SU-DHL-6 (cell line): Measurements from ENCODE around the gene TMEM184C.

ENCODE experiments used
- H2AFZ ChIP-seq: fragments of 200-600 bp; sonication (generic); 2 replicates; pipeline ENCODE4 v1.6.1; 2014; ENCODE audit warnings: low read depth, mild to moderate bottlenecking, moderate library complexity, mixed read lengths, antibody characterized with exemption, low read length; ENCODE audit not compliant: severe bottlenecking
- H3F3A ChIP-seq: fragments of 200-600 bp; shearing (Covaris generic); 2 replicates; pipeline ENCODE4 v1.6.0; 2016; ENCODE audit warnings: antibody characterized with exemption, mild to moderate bottlenecking; ENCODE audit not compliant: insufficient read depth
- H3K27ac ChIP-seq: fragments of 200-600 bp; sonication (generic); 2 replicates; pipeline ENCODE4 v1.5.1; 2016; ENCODE audit warnings: low read depth, mild to moderate bottlenecking, low read length, moderate library complexity, mixed read lengths
- H3K27me3 ChIP-seq: fragments of 200-600 bp; sonication (generic), shearing (Covaris generic); 2 replicates; pipeline ENCODE4 v1.6.0; 2014; ENCODE audit warnings: mild to moderate bottlenecking, low read length
- H3K36me3 ChIP-seq: fragments of 200-600 bp; sonication (generic); 2 replicates; pipeline ENCODE4 v1.6.1; 2014; ENCODE audit warnings: mild to moderate bottlenecking, low read length, mixed read lengths
- H3K4me2 ChIP-seq: fragments of 300-600, 200-600 bp; shearing (Covaris generic), sonication (generic); 2 replicates; pipeline ENCODE4 v1.6.0; 2014; ENCODE audit warnings: low read length, low read depth, mild to moderate bottlenecking; ENCODE audit not compliant: poor library complexity, severe bottlenecking
- H3K4me3 ChIP-seq: fragments of 200-600 bp; sonication (generic); 2 replicates; pipeline ENCODE4 v1.5.1; 2014; ENCODE audit warnings: antibody characterized with exemption, low read length, mild to moderate bottlenecking, mixed read lengths; ENCODE audit not compliant: insufficient read depth, poor library complexity, severe bottlenecking
- H3K79me2 ChIP-seq: fragments of 200-600 bp; sonication (generic); 2 replicates; pipeline ENCODE4 v1.6.1; 2014; ENCODE audit warnings: mild to moderate bottlenecking, low read length, moderate library complexity; ENCODE audit not compliant: insufficient read depth
- H3K9ac ChIP-seq: fragments of 200-600 bp; sonication (generic); 2 replicates; pipeline ENCODE4 v1.7.0; 2014; ENCODE audit warnings: mild to moderate bottlenecking, low read length
- H3K9me2 ChIP-seq: fragments of 200-600 bp; sonication (generic); replicated peaks from 2 replicates; pipeline ENCODE4 v1.6.1; 2014; ENCODE audit warnings: low read length; ENCODE audit not compliant: insufficient read depth
- H3K9me3 ChIP-seq: fragments of 200-600 bp; sonication (generic); 2 replicates; pipeline ENCODE4 v1.6.1; 2014; ENCODE audit warnings: low read length, mixed read lengths; ENCODE audit not compliant: insufficient read depth
- H4K20me1 ChIP-seq: fragments of 200-600 bp; sonication (generic); 2 replicates; pipeline ENCODE4 v1.6.1; 2014; ENCODE audit warnings: low read depth, mild to moderate bottlenecking, antibody characterized with exemption, low read length, moderate library complexity, mixed read lengths
- EZH2phosphoT487 ChIP-seq: fragments of 200-600 bp; sonication (generic), shearing (Covaris generic); conservative IDR thresholded peaks from 2 replicates; pipeline ENCODE4 v1.6.1; 2018; ENCODE audit warnings: mild to moderate bottlenecking, antibody characterized with exemption, low read length, moderate library complexity, mixed read lengths
- TF ChIP-seq, protein P1 (sequence below): fragments of 200-600 bp; sonication (generic); IDR thresholded peaks from one replicate; pipeline ENCODE4 v1.5.1; 2017; ENCODE audit warnings: antibody characterized with exemption, mild to moderate bottlenecking, low read length, moderate library complexity; ENCODE audit not compliant: insufficient read depth, poor library complexity, severe bottlenecking

Gene TMEM184C

GRCh38 chr4:147576084-147576483 is 41.1 kb upstream of the TMEM184C start:
- H3K9me2 ChIP-seq, result no peaks in the 10 kb centered on the region

DNA sequence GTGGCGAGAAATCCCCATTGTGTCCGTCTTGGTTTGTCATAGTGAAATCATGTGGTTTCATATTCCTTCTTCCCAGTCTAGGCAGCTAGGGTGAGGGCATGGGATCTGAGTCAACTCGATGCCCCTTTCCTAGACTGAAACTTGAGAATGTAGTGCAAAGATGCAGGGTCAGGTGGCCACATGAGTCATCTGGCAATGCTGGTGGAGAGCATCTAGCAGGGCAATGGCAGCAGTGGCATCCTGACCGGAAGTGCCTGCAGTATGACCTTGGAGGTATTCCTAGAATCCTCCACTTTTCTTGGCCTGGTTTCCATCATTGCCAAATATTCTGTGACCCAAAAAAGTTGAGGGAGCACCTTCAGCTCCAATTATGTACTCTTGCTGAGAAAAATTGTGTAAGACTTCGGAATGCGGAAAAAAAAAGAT is 39.1 kb upstream of the TMEM184C start:
- no peak overlapping the region for H3K27ac ChIP-seq
- no peaks in the 10 kb centered on the region for H4K20me1 ChIP-seq
- H3K4me2 ChIP-seq, result no peak overlapping the region

More at GRCh38 chr4:147576084-147576483, 41.1 kb upstream of the TMEM184C start:
- H3K27ac ChIP-seq, result no peak overlapping the region
- H3K9me3 ChIP-seq, result no peaks in the 10 kb centered on the region
- H3K4me2 ChIP-seq, result no peak overlapping the region
- H3K36me3 ChIP-seq, result no peaks in the 10 kb centered on the region
- no peaks in the 10 kb centered on the region for H3K79me2 ChIP-seq
- no peak overlapping the region for H2AFZ ChIP-seq
- no peak overlapping the region for H3K4me3 ChIP-seq
- no peaks in the 10 kb centered on the region for H3F3A ChIP-seq
- H3K9ac ChIP-seq, result no peak overlapping the region
- H4K20me1 ChIP-seq, result no peaks in the 10 kb centered on the region
- H3K27me3 ChIP-seq, result no peaks in the 10 kb centered on the region
- TF ChIP-seq, protein P1, sequence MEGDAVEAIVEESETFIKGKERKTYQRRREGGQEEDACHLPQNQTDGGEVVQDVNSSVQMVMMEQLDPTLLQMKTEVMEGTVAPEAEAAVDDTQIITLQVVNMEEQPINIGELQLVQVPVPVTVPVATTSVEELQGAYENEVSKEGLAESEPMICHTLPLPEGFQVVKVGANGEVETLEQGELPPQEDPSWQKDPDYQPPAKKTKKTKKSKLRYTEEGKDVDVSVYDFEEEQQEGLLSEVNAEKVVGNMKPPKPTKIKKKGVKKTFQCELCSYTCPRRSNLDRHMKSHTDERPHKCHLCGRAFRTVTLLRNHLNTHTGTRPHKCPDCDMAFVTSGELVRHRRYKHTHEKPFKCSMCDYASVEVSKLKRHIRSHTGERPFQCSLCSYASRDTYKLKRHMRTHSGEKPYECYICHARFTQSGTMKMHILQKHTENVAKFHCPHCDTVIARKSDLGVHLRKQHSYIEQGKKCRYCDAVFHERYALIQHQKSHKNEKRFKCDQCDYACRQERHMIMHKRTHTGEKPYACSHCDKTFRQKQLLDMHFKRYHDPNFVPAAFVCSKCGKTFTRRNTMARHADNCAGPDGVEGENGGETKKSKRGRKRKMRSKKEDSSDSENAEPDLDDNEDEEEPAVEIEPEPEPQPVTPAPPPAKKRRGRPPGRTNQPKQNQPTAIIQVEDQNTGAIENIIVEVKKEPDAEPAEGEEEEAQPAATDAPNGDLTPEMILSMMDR, result no peak
- TF ChIP-seq EZH2phosphoT487, result no peak

GRCh38 chr4:147578593-147578992 is 38.6 kb upstream of the TMEM184C start:
- H3K4me3 ChIP-seq, result no peak overlapping the region
- no peaks in the 10 kb centered on the region for H3K9me2 ChIP-seq
- no peaks in the 10 kb centered on the region for H4K20me1 ChIP-seq
- TF ChIP-seq, protein P1, result no peak
- no peak for TF ChIP-seq EZH2phosphoT487
- no peaks in the 10 kb centered on the region for H3K79me2 ChIP-seq
- no peak overlapping the region for H3K27ac ChIP-seq
- H2AFZ ChIP-seq, result no peak overlapping the region
- H3K9ac ChIP-seq, result no peak overlapping the region
- H3K27me3 ChIP-seq, result no peaks in the 10 kb centered on the region
- no peaks in the 10 kb centered on the region for H3K36me3 ChIP-seq
- no peaks in the 10 kb centered on the region for H3F3A ChIP-seq
- no peak overlapping the region for H3K4me2 ChIP-seq
- H3K9me3 ChIP-seq, result no peaks in the 10 kb centered on the region

More for the DNA sequence above, 39.1 kb upstream of the TMEM184C start:
- Histone ChIP-seq H3F3A (no peaks in the 10 kb centered on the region), H3K9ac (no peak overlapping the region), H3K9me2 (no peaks in the 10 kb centered on the region), H2AFZ (no peak overlapping the region), H3K36me3 (no peaks in the 10 kb centered on the region), H3K79me2 (no peaks in the 10 kb centered on the region), H3K9me3 (no peaks in the 10 kb centered on the region), H3K4me3 (no peak overlapping the region), H3K27me3 (no peaks in the 10 kb centered on the region)
- TF ChIP-seq EZH2phosphoT487, result no peak
- TF ChIP-seq, protein P1, result no peak

DNA sequence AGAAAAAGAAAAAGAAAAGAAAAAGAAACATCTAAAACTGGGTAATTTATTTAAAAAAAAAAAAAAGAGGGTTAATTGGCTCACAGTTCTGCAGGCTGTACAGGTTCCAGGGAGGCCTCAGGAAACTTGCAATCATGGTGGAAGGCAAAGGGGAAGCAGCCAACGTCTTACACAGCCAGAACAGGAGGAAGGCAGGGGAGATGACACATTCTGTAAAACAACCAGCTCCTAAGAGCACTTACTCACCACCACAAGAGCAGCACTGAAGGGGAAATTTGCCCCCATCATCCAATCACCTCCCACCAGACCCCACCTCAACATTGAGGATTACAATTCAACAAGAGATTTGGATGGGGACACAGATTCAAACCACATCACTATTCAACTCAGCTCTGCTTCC is 36.8 kb upstream of the TMEM184C start:
- no peaks in the 10 kb centered on the region for H3K9me2 ChIP-seq
- no peaks in the 10 kb centered on the region for H3K27me3 ChIP-seq
- no peak overlapping the region for H3K9ac ChIP-seq
- no peak overlapping the region for H2AFZ ChIP-seq
- no peaks in the 10 kb centered on the region for H3F3A ChIP-seq
- no peak overlapping the region for H3K27ac ChIP-seq
- H3K4me3 ChIP-seq, result no peak overlapping the region
- no peaks in the 10 kb centered on the region for H4K20me1 ChIP-seq
- H3K4me2 ChIP-seq, result no peak overlapping the region
- H3K9me3 ChIP-seq, result no peaks in the 10 kb centered on the region
- no peaks in the 10 kb centered on the region for H3K79me2 ChIP-seq
- H3K36me3 ChIP-seq, result no peaks in the 10 kb centered on the region
- TF ChIP-seq, protein P1, result no peak
